ENCODE data around the gene NR5A2. TPM values are rescaled to one million over a fixed set of nuclear protein-coding genes. Genes with fewer than 3 reads are reported as not detected.
A peak's percentile ranks its signal among the peaks of the same experiment; 100 is the strongest.

NR5A2 gene
- total RNA-seq, 3 donors from 2014 or later, result 32.7 to 75.3 (median 47.9) TPM

DNA sequence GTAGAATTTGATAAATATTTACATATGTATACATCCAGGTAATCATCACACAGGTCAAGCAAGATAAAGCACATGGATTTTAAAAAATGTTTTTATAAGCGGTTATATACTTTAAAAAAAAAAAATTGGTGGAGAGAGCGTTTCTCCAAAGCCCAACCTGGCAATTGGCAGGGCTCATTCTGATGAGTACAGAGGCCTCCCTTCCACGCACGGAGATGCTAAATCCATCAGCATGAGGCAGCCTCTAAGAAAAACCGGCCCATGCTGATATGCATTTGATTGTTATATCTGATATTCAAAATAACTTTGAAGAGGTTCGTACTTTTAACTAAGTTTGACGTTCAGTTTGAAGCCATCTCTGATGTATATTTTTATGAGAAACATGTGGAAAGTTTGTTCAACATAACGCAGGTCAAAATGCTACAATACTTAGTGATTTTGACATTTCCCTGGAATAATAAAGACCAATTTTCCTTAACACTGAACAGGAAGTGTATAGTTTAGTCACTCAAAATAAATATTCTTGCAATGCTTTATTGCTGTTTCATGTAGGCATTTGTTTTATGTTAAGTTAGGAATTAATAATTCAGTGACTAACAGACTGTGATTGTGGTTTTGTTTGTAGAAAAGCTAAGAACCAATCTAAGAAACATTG is 151.7 kb downstream of the NR5A2 start:
- Histone ChIP-seq H3K4me3 (no peak overlapping the region), H3K9me3 (no peaks in the 10 kb centered on the region), H3K36me3 (ENCODE audit: low read depth) (no peaks in the 10 kb centered on the region), H3K4me1 (ENCODE audit: low read depth) (no peaks in the 10 kb centered on the region)
- TF ChIP-seq, protein P1, sequence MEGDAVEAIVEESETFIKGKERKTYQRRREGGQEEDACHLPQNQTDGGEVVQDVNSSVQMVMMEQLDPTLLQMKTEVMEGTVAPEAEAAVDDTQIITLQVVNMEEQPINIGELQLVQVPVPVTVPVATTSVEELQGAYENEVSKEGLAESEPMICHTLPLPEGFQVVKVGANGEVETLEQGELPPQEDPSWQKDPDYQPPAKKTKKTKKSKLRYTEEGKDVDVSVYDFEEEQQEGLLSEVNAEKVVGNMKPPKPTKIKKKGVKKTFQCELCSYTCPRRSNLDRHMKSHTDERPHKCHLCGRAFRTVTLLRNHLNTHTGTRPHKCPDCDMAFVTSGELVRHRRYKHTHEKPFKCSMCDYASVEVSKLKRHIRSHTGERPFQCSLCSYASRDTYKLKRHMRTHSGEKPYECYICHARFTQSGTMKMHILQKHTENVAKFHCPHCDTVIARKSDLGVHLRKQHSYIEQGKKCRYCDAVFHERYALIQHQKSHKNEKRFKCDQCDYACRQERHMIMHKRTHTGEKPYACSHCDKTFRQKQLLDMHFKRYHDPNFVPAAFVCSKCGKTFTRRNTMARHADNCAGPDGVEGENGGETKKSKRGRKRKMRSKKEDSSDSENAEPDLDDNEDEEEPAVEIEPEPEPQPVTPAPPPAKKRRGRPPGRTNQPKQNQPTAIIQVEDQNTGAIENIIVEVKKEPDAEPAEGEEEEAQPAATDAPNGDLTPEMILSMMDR (IDR thresholded peaks at IDR 0.05), result no peak
- ATAC-seq (no peak), DNase-seq (no peak)
- intact Hi-C loops (cut with DNase I, micrococcal nuclease), result no loop called here

DNA sequence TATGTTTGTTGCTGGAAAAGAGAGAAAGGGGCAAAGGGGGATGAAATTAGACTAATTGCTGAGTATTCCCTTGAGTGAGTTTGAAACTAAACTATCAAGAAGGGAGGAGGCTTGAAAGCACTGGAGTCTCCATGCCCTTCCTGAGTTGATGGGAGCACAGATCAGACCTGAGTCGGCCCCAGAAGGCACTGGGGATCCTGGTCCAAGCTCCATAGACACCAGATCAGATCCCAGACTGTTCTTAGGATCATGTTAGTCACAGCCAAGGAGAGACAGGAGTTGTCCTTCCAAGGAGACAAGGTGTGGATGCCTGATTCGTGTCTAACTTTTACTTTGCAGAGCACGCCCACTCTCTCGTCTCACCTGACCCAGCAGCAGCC is 152.3 kb downstream of the NR5A2 start:
- no peak overlapping the region for H3K4me3 ChIP-seq
- ATAC-seq (peak; percentile 16), DNase-seq (no peak)
- intact Hi-C loops (cut with DNase I, micrococcal nuclease), result no loop called here
- H3K9me3 ChIP-seq, result no peaks in the 10 kb centered on the region
- H3K36me3 ChIP-seq (ENCODE audit: low read depth), result no peaks in the 10 kb centered on the region
- TF ChIP-seq, protein P1 (IDR thresholded peaks at IDR 0.05), result no peak
- H3K4me1 ChIP-seq (ENCODE audit: low read depth), result no peaks in the 10 kb centered on the region

DNA sequence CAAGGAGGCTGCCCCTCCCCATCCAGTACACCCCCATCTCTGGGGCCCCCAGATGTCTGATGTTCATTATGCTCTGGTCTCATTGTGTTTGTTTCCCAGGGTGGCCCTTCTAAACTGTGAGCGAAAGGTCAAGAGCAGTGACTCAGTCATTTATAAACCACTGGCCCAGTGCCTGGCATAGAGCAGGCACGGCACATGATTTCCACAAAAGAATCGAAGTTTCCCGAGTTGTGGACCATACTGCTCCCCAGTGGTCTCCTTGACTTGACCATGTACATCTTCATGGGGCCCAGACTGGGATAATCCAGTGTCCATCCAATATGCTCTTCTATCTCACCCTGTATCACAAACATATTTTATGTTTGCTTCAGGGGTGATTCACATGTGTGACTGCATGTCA is 153.3 kb downstream of the NR5A2 start:
- DNase-seq, result peak in 1 of 3 donors; percentile 9
- TF ChIP-seq, protein P1 (IDR thresholded peaks at IDR 0.05), result no peak
- no peaks in the 10 kb centered on the region for H3K4me1 ChIP-seq (ENCODE audit: low read depth)
- no peaks in the 10 kb centered on the region for H3K9me3 ChIP-seq
- peak; percentile 67 for ATAC-seq
- no peaks in the 10 kb centered on the region for H3K36me3 ChIP-seq (ENCODE audit: low read depth)
- no peak overlapping the region for H3K4me3 ChIP-seq
- intact Hi-C loops (cut with DNase I, micrococcal nuclease), result no loop called here

DNA sequence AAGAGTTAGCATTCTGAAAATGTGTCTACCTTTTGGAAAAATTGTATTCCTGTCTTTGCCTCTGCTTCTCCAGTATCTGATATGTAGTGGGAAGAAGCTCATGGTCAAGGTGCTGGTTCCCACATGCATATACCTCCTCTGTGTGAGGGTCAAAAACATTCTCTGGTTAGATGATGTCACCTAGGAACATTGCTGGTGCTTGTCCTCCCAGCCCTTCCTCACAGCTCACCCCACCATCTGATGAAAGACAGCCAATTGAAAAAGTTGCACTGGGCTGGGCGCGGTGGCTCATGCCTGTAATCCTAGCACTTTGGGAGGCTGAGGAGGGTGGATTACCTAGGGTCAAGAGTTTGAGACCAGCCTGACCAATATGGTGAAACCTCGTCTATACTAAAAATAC is 154.4 kb downstream of the NR5A2 start:
- intact Hi-C loops (cut with DNase I, micrococcal nuclease), result no loop called here
- DNase-seq (no peak), ATAC-seq (no peak)
- no peak overlapping the region for H3K4me3 ChIP-seq
- H3K9me3 ChIP-seq, result no peaks in the 10 kb centered on the region
- TF ChIP-seq, protein P1 (IDR thresholded peaks at IDR 0.05), result no peak
- no peaks in the 10 kb centered on the region for H3K4me1 ChIP-seq (ENCODE audit: low read depth)
- no peaks in the 10 kb centered on the region for H3K36me3 ChIP-seq (ENCODE audit: low read depth)

DNA sequence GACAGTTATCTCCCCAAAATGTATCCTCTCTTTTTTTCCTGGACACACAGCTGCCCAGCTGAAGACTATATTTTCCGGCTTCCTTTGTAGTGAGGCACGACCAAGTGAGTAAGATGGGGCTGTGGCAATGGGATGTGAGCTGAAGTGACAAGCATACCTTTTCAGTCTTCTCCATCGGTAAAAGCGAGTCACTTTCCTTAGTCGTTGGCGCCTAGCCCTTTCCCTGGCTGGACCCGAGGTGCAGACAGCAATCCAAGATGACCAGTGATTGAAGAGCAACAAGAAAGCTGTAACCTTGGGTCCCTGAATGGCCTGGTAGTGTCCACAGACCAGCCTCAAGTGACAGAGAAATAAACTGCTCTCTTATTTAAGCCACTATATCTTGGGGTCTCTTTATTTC is 155.2 kb downstream of the NR5A2 start:
- DNase-seq, result no peak
- no peaks in the 10 kb centered on the region for H3K4me1 ChIP-seq (ENCODE audit: low read depth)
- H3K36me3 ChIP-seq (ENCODE audit: low read depth), result no peaks in the 10 kb centered on the region
- no peak for ATAC-seq
- no peak overlapping the region for H3K4me3 ChIP-seq
- TF ChIP-seq, protein P1 (IDR thresholded peaks at IDR 0.05), result no peak
- no peaks in the 10 kb centered on the region for H3K9me3 ChIP-seq
- intact Hi-C loops (cut with DNase I, micrococcal nuclease), result no loop called here

DNA sequence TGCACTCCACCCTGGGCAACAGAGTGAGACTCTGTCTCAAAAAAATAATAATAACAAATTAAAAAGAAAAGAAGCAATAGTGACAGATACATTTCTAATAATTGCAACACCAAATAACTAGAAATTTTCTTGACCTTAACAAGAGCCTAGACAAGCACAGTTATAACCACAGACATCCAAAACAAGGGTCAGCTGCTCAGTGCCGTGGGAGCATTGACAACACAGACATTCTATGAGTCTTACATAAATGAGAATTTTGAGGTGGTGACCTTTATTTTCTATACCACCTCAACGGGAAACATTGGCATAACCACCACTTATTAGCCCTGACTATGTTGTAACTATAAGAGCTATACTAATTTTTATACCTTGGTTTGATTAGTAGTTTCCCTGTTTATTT is 156.1 kb downstream of the NR5A2 start:
- DNase-seq (no peak), ATAC-seq (no peak)
- intact Hi-C loops (cut with DNase I, micrococcal nuclease), result no loop called here
- TF ChIP-seq, protein P1 (IDR thresholded peaks at IDR 0.05), result no peak
- Histone ChIP-seq H3K4me1 (ENCODE audit: low read depth) (no peaks in the 10 kb centered on the region), H3K36me3 (ENCODE audit: low read depth) (no peaks in the 10 kb centered on the region), H3K4me3 (no peak overlapping the region), H3K9me3 (no peaks in the 10 kb centered on the region)
